ENCODE measurements around the gene ZNF513. TPM values are rescaled to one million over a fixed set of nuclear protein-coding genes. Genes with fewer than 3 reads are reported as not detected.

Gene ZNF513
- polyA plus RNA-seq, 1 donor (not counting 4 experiments of a cell fraction or from before 2014, with no cell fraction given) = 8.9 TPM

GRCh38 chr2:27356056-27356381 is 24.5 kb downstream of the ZNF513 start:
- Histone ChIP-seq H3K4me2 (ENCODE audit: control insufficient read depth, extremely low read depth, insufficient read depth, low read depth, low read length) (peak overlapping the region; percentile 99), H3K27ac (ENCODE audit: control insufficient read depth, insufficient read depth, low read length) (peak overlapping the region; percentile 90), H2AFZ (ENCODE audit: control insufficient read depth, low read length) (peak overlapping the region; percentile 82), H3K36me3 (ENCODE audit: control insufficient read depth in 2 of 2, extremely low read depth in 1 of 2, insufficient read depth in 2 of 2, low read length in 2 of 2) (no peaks in the 10 kb centered on the region), H3K27me3 (ENCODE audit: control insufficient read depth, extremely low read depth, insufficient read depth, low read length) (no peaks in the 10 kb centered on the region), H3K9me3 (ENCODE audit: control insufficient read depth, low read depth, low read length) (no peaks in the 10 kb centered on the region), H3K4me1 (ENCODE audit: control insufficient read depth, extremely low read depth, insufficient read depth, low read length) (peaks cover 18% of the 10 kb centered on the region), H3K79me2 (ENCODE audit: control insufficient read depth, insufficient read depth, low read length) (peaks cover 67% of the 10 kb centered on the region), H3K4me3 (ENCODE audit: control insufficient read depth in 2 of 3, extremely low read depth in 1 of 3, insufficient read depth in 2 of 3, low read depth in 1 of 3, low read length in 3 of 3) (peak overlapping the region; percentile 82 to 94 (median 86)), H3K9ac (ENCODE audit: control insufficient read depth, extremely low read depth, insufficient read depth, low read length) (peak overlapping the region; percentile 95), H3K9me1 (ENCODE audit: control insufficient read depth, extremely low read depth, insufficient read depth, low read length) (no peaks in the 10 kb centered on the region), H4K20me1 (ENCODE audit: control insufficient read depth, extremely low read depth, insufficient read depth, low read length) (no peaks in the 10 kb centered on the region)
- FAIRE-seq (no peak), DNase-seq (ENCODE audit: low read depth, low spot score) (no peak)
- dilution Hi-C loops (cut with MboI; ENCODE audit: extremely low pct_ligation_motif_present, low sequenced_read_pairs) = no loop called here
- TF ChIP-seq EZH2 (IDR thresholded peaks at IDR 0.05; ENCODE audit: low read length) (no peak), CTCF (optimal IDR thresholded peaks at IDR 0.05 in 1 of 3, IDR thresholded peaks at IDR 0.05 in 1 of 3, conservative IDR thresholded peaks at IDR 0.05 in 1 of 3; ENCODE audit: extremely low read depth in 1 of 3, insufficient read depth in 2 of 3, low read length in 3 of 3) (no peak)

- no peaks in the 10 kb centered on the region for H3K9me1 ChIP-seq (ENCODE audit: control insufficient read depth, extremely low read depth, insufficient read depth, low read length)
- H3K36me3 ChIP-seq (ENCODE audit: control insufficient read depth in 2 of 2, extremely low read depth in 1 of 2, insufficient read depth in 2 of 2, low read length in 2 of 2) = peaks cover 0 to 3% of the 10 kb centered on the region in 2 experiments
- no peaks in the 10 kb centered on the region for H4K20me1 ChIP-seq (ENCODE audit: control insufficient read depth, extremely low read depth, insufficient read depth, low read length)
- H3K27me3 ChIP-seq (ENCODE audit: control insufficient read depth, extremely low read depth, insufficient read depth, low read length) = no peaks in the 10 kb centered on the region
- H3K9me3 ChIP-seq (ENCODE audit: control insufficient read depth, low read depth, low read length) = no peaks in the 10 kb centered on the region
- no peak overlapping the region for H3K4me2 ChIP-seq (ENCODE audit: control insufficient read depth, extremely low read depth, insufficient read depth, low read depth, low read length)
- peaks cover 80% of the 10 kb centered on the region for H3K79me2 ChIP-seq (ENCODE audit: control insufficient read depth, insufficient read depth, low read length)
- no peak for DNase-seq (ENCODE audit: low read depth, low spot score)
- no peak overlapping the region for H2AFZ ChIP-seq (ENCODE audit: control insufficient read depth, low read length)
- dilution Hi-C loops (cut with MboI; ENCODE audit: extremely low pct_ligation_motif_present, low sequenced_read_pairs) = no loop called here
- no peak overlapping the region for H3K27ac ChIP-seq (ENCODE audit: control insufficient read depth, insufficient read depth, low read length)
- H3K4me1 ChIP-seq (ENCODE audit: control insufficient read depth, extremely low read depth, insufficient read depth, low read length) = peaks cover 18% of the 10 kb centered on the region
- no peak overlapping the region for H3K4me3 ChIP-seq (ENCODE audit: control insufficient read depth in 2 of 3, extremely low read depth in 1 of 3, insufficient read depth in 2 of 3, low read depth in 1 of 3, low read length in 3 of 3)
- FAIRE-seq = no peak
- H3K9ac ChIP-seq (ENCODE audit: control insufficient read depth, extremely low read depth, insufficient read depth, low read length) = no peak overlapping the region
- TF ChIP-seq CTCF (optimal IDR thresholded peaks at IDR 0.05 in 1 of 3, IDR thresholded peaks at IDR 0.05 in 1 of 3, conservative IDR thresholded peaks at IDR 0.05 in 1 of 3; ENCODE audit: extremely low read depth in 1 of 3, insufficient read depth in 2 of 3, low read length in 3 of 3) = no peak
- TF ChIP-seq EZH2 (IDR thresholded peaks at IDR 0.05; ENCODE audit: low read length) = no peak
Observed at GRCh38 chr2:27354597-27354927, 26.0 kb downstream of the ZNF513 start.

All from keratinocyte (primary cell).